Measurements from ENCODE around the gene SLC16A10.
"Not testable (repeated sequence)": the region's sequence is repeated elsewhere in the genome, so short reads cannot be mapped to it uniquely, and the experiment has no call there.

The SLC16A10 gene

DNA sequence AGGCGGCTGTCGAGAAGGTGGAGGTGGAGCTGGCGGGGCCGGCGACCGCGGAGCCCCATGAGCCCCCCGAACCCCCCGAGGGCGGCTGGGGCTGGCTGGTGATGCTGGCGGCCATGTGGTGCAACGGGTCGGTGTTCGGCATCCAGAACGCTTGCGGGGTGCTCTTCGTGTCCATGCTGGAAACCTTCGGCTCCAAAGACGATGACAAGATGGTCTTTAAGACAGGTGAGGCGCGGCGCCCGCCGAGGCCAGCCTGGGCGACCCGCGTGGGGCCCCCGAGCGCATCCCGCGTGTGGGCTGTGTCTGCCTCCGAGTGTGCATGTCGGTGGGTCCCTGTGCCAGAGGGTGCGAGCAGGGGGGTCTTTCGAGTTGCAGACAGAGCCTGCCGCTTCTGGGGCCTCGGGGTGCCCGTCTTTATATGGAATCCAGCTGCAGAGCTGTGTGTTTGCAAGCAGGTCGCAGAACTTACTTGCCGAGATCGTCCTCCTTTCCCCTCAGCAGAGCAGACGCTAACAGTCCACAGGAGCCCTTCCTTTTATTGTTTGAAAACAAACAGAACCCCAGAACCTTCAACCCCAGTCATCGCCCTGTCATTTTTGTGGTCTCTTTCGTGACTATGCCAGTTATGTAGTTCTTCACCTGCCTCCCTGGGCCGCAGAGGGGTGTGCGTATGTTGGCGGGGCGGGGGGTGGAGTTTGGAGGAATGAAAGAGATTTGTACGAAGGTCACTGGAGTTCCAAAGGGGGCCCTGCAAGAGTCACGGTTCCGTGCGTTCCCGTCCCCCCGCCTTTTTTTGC lies 766 bp downstream of the SLC16A10 start:
- peak; percentile 7 for DNase-seq

DNA sequence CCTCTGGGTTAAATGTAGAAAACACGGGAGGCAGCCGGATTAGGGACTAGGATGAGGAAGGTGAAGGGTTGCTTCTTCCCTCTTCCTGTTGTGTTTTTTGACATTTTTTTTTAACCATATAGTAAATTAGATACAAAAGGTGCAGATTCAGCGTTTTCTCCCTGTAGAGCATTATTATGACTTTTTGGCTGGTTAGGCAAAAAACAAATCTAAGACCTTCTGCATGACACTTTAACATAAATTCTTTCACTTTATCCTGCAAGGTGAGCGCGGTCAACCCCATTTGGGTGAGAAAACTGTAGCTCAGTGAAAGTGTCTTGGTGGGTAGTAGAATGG lies 1.3 kb downstream of the SLC16A10 start:
- DNase-seq: no peak

DNA sequence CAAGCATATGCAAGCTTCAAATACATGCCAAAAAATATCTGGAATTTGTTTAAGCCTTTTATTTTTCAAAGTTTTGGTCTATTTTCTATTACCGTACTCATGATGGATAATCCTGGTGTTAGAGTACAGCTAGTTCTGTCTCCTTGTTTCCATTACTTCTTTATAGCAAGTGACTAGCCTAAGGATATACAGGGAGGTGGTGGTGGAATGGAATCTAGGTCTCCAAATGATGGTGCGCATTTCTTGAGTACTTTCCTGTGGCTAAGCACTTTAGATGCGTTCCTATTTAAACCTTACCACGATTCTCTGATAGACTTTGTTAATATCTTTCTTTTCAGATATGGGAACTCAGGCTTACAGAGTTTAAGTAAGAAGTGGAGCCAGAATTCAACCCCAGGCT lies 3.5 kb downstream of the SLC16A10 start:
- DNase-seq: no peak

DNA sequence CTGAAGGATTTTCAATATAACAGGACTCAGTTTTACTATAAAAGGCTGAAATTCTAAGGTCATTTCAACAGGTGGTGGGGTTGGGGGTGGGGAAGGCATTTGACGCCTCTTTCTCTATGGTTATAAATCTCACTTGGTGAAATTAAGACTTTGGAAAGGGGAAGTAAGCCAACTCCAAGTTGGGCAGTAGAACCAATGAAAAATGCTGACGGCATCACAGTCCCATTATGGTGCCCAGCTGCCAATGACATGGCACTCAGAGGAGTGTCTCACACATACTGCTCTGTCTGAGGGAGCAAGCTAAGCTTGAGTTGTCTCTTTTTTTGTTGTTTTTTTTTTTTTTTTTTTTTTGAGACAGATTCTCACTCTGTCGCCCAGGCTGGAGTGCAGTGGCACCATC lies 4.7 kb downstream of the SLC16A10 start:
- DNase-seq: no peak

DNA sequence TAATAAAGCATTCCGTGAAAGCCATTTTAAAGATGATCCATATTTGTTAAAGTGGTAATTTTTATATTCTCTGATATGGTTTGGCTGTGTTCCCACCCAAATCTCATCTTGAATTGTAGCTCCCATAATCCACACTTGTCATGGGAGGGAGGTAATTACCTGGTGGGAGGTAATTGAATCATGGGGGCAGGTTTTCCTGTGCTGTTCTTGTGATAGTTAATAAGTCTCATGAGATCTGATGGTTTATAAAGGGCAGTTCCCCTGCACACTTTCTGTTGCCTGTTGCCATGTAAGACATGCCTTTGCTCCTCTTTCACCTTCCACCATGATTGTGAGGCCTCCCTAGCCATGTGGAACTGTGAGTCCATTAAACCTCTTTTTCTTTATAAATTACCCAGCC lies 8.2 kb downstream of the SLC16A10 start:
- not testable (repeated sequence) for DNase-seq

DNA sequence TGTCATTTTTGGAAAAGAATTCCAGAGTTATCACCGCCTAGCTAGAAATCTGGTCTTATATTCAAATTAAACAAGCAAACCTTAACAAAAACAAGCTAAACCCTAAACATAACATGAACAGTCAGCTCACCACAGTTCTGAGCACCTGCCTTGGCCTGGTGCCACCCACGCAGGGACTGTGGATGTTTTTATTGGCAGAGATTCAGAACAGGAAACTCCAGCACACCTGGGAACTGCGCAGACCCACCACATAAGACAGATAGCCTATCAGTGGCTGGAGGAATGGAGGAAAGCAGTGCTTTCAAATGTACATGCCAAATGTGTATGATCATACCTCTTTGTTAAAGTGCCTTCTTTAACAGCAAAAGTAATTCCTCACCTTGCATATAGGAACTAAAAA lies 8.9 kb downstream of the SLC16A10 start:
- peak; percentile 11 for DNase-seq

DNA sequence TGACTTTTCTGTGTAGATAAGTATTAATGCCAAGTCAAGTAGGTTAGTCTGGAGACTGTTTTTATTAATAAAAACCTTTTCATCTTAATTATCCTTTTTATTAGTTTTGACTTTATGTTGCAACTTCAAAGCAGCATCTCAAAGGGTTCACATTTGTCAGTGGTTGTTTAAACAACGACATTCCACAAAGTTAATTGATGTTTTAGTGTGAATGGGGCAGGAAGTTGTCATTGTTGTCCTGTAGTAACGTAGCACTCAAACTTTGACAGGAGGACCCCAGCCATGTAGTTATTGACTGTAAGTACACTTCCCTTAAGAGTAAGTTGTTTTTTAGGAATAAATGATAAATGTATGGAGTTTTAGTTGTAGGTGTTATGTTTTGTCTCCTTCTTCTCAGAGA lies 11.3 kb downstream of the SLC16A10 start:
- no peak for DNase-seq

DNA sequence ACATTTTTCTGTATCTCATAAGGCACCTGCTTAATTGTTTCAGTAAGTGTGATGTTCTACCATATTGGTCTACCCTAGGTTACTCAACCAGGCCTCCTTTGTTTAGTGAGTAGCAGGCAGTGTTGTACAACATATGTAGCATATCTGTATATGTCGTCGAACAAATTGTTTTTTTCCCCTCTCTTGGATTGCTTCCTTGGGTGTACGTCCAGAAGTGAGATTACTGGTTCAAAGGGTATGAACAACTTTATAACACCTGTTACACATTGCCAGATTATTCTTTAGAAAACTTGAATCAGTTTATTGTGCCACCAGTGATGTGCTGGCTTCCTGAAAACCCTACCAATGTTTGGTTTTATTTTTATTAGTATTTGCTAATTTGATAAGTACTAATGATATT lies 14.7 kb downstream of the SLC16A10 start:
- DNase-seq: no peak

DNA sequence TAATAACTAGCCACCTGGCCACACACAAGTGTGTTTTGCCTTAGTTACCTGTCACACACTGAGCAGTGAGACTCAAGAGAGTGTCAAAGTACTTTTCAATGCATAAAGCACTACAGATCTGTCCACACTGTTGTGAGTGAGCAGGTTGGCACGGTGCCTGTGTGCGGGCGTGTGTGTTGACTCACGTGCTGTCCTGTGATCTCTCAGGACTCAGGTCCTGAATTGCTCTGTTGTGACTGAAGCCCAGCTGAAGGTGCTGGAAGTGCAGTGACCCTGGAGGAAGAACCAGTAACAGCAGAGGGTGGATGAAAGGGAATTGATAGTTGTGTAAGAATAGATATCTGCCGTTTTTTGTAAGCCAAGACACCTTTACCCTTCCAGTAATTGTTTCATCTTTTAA lies 18.3 kb downstream of the SLC16A10 start:
- peak; percentile 30 for DNase-seq

DNA sequence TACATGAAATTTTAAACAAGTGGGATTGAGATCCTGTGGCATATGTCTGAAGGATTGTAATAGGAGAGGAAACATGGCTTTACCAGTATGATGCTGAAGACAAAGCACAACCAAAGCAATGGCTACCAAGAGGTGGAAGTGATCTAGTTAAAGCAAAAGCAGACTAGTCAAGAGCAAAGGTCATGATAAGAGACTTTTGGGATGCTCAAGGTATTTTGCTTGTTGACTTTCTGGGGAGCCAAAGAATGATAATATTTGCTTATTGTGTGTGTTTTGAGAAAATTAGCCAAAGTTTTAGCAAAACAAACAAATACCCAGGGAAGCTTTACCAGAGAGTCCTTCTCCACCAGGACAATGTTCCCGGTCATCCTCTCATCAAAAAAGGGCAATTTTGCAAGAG lies 20.3 kb downstream of the SLC16A10 start:
- DNase-seq: no peak

DNA sequence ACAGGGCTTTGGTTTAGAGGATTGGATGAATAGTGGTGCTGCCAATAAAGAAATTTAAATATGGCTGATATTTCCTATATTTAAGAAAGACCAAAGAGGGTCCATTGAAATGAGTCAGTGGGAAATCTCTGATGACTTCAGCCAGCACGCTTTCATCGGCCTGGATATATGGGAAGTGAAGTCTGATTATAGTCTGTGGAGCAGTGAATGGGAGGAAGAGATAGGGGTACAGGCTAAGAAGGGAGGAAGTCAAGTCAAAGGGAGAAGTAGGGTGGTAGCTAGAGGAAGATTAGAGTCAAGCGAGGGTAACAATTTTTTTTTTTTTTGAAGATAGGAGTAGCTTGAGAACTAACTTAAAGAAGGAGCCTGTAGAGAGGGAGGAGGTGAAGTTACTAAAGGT lies 22.7 kb downstream of the SLC16A10 start:
- DNase-seq: no peak

DNA sequence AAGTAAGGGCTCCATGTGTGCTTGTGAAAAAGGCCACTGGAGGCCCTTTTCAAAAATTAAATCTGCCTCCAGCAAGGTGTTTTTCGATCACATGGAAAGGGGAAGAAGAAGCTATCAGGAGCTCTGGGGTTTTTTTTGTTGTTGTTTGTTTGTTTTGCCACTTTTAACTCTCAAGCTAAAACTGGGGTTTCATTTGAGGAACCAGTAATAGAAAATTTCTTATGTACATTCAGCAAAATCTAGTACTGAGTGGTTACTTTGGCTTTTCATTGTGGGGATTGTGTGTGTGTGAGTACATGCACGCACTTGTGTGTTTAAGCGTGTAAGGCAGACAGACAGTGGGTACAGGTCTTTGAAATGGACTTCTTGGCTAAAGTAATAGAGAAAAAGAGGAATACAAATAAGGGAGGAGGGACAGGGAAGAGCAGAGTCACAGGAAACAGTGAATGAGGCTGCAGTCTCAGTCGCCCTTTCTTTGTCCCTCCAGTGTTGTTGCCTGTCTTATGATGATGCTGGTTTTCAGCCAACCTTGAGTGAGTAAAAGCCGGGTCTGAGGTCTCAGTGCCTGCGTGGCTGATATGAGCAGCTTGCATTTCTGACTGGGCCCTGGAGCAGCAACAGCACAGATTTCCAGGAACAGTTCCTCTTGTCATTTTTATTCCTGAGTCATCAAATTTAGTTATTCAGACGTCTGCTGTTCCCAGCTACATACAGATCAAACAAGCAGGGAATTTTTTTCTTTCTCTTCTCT lies 26.2 kb downstream of the SLC16A10 start:
- peak; percentile 14 for DNase-seq

DNA sequence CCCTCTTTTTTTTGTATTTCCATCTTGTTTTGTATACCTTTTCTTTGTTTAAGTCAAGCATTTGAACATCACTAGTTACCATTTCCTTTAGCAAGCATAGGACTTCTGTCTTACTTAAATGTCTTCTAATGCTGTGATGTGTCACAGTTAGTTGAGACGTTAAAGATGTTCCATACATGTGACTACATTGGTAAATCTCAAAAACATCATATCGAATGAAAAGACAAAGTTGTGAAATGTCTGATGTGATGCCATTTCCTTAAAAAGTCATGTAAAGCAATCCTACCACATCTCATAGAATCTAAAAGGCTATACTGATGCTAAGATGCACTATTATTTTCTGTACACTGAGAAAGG lies 26.8 kb downstream of the SLC16A10 start:
- DNase-seq: no peak

DNA sequence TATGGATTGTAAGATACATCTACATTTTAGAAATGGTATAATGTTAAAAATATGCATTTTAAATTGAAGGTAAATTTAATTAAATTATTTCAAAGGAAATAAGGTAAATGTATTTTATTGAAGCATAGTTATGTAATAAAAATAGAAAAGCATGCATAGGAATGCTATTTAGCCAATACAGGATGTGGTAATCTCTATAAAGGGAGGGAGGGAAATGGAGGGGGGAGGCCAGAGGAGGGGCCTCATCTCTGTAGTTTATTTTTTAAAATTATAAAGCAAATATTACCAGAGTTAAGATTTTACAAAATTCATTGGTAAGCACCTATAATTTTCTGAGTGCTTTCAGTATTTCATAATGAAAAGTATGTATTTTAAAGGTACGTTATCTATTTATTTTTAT lies 27.2 kb downstream of the SLC16A10 start:
- no peak for DNase-seq

DNA sequence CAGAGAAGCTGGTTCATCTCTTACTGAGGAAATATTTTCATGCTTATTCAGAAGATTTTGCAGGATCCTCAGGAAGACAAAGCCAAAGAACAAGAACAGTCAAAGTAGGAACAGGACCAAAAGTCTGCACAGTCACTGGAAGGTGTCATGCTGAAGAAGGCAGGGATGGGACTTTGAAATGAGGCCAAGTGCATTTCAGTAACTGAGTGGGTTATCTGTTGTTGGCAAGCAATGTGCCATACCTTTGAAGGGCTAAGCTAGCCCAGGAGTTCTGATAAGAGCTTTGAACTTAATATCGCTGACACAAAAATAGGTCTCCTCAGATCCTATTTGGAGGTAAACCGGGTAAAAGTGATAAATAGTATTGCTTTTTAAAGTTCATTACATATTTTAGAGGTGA lies 31.5 kb downstream of the SLC16A10 start:
- DNase-seq: no peak

DNA sequence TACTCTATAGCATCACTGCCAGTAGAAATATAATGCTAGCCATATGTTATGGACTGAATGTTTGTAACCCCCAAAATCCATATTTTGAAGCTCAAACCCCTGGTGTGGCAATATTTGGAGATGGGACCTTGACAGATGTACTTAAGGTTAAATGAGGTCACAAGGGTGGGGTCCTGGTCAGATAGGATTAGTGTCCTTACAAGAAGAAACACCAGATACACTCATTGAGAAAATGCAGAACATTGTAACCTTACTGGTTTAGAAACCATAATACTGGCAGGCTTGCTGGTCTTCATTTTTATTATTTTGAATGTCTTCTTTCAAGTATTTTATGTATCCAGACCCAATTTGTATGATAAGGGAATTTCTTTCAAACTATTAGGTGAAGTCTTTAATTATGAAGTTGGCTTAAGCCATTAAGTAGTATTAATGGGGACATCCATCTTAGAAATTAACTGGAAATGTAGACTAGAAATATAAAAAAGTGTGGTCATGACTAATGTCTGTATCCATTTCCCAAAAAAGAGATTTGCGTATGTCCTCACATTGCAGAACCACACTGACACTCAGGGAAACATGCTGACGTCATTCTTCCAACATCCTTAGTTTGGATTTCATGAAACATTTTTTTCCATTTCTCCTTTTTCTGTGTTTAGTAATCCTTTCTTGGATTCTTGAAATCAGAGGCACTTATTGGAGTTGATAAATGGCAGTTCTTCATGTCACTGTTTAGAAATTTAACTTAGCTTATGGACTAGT lies 32.4 kb downstream of the SLC16A10 start:
- DNase-seq: no peak

DNA sequence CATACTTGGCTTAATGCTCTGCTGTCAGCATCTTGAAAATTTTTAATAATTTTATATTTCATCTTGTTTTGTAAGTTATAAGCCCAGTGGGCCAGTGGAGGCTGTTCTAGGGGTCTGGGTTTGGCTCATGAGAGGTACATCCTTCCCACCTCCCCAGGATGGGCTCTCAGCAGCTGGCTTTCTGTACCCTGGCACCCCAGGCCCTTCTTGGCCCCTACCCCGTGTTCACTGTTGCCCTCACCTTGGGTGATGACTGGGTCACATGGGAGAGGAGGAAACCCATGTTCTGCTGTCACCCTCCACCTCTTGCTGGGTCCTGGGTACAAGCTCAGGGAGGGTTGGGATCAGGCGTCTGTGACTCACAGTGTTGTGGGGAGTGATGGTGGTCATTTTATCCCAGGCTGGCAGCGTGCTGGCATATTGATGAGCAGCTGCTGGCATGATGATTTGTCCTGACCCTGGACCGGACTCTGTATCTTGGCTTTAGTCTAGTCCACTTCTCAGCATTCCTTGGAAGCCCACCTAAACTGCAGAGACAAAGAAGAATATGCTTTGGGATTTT lies 34.6 kb downstream of the SLC16A10 start:
- DNase-seq: no peak

DNA sequence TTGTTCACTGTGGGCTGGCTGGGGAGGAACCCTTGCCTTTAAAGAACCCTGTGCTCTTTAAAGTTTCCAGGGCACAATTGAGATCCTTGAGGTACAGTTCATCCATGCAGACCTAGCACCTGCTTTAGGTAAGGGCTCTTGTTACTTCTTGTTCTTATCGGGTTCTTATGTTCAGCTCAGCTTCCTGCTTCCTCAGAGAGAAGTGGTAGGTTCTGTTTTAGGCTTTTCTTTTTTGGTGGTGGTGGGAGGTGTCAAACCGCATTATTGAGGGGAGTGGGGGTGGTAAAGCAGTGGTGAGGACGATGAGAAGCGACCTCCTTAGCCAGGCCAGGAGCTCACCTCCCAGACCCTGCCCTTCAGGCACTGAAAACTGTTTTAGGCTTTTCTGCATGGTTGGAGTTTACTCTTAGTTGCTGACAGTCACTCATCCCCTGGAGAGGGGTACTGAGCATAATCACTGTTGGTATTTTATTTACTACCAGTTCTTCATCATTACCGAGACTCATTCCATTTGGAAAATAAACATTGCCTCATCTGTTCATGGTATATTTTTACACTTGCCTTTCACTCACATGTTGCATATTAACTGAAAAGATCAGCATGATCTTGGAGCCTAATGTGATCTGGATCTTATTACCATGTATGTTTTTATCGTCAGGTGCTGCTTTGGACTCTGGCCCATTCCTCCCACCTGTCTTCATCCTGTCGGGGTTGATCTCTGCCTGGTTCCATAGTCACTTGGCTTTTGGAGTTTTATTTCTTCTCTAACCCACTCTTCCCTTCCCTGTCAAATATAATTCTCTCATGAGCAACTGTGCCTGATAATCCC lies 35.4 kb downstream of the SLC16A10 start:
- no peak for DNase-seq

DNA sequence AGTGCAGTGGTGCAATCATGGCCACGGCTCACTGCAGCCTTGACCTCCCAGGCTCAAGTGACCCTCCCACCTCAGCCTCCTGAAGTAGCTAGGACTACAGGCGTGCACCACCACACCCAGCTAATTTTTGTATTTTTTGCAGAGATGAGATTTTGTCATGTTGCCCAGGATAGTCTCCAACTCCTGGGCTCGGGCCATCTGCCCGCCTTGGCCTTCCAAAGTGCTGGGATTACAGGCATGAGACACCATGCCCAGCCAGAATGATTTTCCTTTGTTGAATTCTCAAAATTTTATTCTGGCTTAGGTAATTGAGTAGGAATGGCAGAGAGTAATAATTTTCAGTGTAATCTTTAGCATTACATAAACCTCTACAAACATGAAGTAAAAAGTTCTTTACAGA lies 37.1 kb downstream of the SLC16A10 start:
- no peak for DNase-seq

DNA sequence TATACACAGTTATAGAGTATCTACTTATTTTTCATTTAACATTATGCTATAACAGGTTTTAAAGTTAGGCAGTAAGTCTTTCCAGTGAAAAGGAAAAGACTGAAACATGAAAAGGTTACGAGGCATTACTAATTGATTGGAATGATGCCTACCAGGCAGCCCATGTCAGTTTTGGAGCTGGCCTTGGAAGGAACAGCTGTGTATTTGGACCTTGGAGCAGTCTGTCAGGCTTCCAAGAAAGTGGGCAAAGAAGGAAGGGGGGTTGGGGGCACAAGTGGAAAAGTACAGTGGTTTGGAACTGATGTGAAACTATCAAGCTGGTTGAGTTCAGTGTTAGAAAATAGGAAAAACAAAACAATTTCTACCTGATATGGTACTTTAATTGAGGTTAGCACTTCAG lies 41.7 kb downstream of the SLC16A10 start:
- no peak for DNase-seq

DNA sequence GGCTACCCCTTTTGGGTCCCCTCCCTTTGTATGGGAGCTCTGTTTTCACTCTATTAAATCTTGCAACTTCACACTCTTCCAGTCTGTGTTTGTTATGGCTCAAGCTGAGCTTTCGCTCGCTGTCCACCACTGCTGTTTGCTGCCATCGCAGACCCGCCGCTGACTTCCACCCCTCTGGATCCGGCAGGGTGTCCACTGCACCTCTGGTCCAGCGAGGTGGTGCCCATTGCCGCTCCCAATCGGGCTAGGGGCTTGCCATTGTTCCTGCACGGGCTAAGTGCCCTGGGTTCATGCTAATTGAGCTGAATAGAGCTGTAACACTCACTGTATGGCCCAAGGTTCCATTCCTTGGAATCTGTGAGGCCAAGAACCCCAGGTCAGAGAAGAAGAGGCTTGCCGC lies 43.7 kb downstream of the SLC16A10 start:
- DNase-seq: not testable (repeated sequence)

DNA sequence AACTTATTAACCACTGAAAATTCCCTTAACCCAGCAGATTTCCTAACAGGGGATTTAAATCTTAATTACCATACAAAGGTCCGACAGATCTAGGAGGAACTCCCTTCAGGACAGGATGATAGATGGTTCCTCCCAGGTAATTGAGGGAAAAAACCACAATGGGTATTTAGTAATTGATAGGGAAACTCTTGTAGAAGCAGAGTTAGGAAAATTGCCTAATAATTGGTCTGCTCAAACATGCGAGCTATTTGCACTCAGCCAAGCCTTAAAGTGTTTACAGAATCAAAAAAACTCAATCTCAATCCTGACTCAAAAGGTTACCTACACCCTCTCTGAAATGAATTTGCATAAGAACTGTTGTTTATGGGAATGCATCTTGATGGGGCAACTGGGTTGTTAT lies 45.4 kb downstream of the SLC16A10 start:
- DNase-seq: not testable (repeated sequence)

Measured in NCI-H1092 treated with DMSO at 0.1 percent for 48 hours (cell line).